ENCODE results near the gene TNFRSF11A.

TNFRSF11A gene

DNA sequence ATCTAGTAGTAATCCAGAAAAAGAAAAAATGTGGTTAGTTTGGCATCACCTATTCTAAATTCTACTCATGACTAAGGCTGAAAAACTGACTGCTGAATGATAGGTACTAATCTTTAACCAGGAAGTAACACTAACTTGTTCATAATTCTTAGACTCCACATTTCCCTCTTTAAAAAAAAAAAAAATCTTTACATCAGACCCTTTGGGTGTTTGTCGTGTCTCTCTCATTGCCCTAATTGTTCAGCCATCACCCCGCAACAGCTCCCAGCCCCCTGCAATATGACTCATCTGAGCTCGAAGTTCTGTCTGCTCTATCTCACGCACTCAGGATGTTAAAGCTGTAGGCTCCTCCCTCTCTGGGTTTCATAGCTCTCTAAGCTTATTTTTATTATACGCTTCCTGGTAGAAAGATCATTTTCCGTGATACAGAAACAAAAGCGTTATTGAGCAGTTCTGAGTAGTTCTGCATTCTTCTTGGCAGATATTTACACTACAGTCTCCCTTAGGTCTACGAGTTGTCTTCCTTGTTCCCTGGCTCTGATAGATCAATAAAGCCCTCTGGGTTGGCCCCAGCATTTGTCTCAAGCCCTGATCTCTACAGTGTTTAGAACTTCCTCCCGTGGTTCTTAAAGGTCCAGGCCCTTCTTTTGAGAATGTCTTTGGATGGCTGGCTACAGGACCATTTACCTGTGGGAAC is 95.6 kb downstream of the TNFRSF11A start:
- peak; percentile 27 for DNase-seq

DNA sequence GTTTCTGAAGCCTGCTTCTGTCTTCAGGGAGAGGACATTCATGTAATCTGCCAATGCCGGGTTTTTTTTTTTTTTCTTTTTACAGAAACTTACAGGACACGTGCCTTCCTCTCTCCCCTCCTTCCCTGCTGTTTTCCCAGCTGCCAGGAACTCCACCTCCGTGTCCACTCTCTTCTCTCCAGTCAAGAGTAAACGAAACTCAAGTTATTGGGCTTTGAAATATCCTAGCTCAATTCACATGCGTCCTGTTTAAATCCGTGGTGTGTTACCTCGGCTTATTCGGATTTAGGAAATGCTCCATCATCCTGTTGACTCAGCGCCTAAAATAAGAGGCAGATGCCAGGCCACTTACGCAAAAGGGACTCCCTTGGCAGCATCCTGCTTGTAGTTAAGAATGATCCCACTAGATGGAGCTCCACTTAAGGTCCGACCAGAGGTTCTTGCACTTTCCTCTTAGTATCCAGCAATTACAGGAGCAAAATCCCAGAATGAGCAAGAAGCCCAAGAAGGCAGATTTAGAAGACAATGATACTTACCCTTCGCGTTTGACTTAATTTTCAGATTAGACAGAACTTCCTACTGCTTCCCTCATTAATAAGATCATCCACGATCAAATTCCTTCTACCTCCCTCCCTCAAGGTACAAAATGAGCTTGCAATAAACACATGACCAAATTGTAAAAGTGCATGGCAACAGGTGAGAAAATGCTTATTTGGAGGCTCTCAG is 100.5 kb downstream of the TNFRSF11A start:
- DNase-seq = peak; percentile 3

DNA sequence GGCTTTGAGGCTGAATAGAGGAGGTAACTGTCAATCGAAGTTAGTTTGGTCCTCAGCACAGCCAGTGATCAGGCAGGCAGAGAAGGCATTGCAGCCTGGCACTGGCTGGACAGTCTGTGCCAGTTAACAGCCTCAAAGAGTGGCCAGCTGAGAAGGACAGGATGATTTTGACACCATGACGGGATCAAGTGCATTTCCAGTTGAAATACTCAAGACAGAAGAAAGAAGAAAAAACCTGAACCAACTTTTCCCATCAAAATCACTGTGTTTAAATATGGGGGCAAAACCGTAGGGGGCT is 101.0 kb downstream of the TNFRSF11A start:
- DNase-seq = no peak

DNA sequence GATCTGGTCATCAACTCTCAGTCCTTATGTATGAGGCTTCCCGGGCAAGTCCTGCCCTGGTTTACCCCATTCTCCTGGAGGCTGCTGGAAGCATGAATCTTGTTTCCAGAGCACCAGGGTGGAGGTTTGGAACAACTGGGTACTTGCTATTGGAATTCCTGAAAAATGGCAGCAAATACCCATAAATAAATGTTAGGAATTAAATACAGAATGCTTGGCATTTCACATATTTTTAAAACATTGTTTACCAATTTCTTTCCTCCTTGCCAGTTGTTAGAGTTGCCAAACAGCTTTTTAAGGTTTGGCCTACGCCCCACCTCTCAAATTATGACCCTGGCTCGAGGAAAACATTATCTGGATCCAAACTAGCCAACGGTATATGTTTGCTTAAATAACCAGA is 107.1 kb downstream of the TNFRSF11A start:
- no peak for DNase-seq

DNA sequence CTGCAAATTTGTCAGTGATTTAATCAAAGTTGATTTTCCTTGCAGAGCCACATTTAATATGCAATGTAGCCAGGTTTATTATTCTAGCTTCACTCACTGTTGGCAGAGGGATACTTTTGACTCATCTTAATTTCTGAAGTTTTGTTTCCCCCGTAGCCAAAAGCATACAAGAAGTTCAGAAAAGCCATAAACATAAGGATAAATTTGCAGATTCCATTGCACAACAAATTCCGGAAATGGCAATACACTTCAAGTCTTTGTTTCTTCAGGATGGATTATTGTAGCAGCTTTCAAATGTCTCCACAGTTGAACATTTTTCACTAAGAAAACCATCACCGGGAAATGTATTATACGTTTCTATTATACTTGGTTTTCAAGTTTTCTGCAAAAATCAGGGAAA is 109.7 kb downstream of the TNFRSF11A start:
- no peak for DNase-seq

DNA sequence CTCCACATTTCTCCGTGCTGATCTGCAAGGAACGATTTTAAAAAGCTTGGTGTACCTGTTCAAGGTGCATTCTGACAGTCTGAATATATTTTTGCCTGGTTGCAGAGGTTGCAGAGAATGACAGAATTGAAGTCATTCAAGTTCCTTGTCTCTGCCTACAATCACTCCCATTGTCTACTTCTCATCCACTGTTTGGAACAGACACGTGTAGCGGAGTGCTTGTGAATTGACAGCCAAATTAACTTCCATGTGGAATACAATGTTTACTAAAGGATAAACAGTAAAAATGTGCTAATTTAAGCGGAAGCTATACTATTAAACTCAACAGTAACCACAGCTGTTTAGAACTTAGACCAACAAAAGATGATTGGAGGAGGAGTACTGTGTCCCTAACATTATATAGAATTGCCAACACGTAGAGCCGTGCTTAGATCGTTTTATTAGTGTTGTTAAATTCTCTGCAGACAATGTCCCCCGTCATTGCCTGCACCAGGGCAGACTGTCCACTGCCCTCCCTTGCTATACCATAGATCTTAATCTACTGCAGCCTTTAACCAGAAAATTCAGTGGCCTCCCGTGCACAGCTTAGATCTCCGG is 110.4 kb downstream of the TNFRSF11A start:
- DNase-seq = no peak

DNA sequence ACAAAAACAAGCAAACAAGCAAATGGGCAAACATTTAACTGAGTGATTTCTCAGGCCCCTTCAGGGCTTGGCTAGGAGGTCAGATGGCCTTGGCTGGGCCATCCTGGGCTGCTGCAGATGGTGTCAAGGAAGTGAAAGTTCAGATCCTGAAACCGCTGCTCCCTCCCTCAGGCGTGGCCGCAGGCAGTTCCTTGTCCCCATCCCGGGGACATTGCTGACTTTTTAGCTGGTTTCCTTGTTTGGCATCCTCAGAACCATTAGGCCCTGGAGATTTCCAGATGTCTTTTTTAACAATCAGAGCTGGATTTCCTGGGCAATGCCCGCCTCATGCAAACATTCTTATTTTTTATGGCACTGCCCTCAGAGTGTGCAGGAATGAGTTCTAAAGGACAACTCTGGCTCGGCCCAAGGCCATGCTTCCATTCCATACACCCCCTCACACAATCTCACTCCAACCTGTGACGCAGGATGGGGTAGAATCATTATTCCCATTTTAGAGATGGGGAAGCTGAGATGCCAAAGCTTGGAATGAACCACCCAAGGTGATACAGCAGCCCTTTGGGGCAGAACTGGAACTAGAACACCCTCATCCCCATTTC is 111.6 kb downstream of the TNFRSF11A start:
- DNase-seq = no peak

DNA sequence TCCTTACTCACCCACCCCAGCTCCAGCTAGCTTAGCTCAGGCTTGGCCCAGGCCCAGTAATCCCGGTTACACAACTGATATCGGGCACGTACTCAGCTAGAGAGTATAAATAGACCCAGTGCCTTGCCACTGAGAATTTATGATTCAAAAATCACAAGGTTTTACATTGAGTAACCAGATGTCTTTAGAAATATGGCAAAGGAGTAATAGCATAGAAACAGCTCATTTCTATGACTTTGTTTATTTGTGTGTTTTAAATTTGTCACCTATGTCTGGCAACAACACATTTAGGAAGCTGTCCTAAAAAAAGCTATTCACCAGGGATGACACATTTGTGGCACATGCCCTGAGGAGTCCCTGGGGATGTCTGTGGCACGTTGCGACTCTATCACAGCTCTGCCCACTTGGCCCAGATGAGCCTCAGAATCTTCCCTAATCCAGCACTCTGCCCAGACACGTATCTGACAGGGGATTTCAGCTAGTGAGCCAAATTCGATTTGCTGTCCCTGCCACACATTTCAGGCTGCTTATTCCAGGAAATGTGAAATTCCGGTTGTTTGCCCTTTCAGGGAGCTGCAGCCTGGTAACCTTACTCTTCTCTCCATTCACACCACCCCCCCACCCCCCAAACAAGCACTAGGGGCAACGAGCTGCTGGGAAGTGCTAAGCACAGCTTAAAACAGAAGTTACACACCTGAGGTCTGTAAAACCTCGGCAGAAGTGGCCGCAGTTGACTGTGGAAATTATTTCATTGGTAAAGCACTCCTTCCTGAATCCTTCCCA is 112.3 kb downstream of the TNFRSF11A start:
- DNase-seq = no peak

DNA sequence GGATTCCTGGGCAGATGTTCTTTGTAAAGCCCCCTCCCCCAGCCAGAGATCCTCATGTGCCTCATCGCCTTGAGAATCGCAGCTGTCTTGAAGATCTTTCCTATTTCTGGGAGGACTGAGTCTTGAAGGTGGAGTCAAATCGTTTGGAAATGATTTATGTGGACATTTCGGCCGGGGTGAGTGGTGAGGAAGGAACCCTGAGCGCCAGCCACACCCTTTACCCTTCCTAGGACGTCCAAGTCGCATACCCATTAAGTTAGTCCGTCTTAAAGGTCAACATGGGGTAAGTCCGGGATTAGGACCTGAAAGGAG is 112.9 kb downstream of the TNFRSF11A start:
- DNase-seq = no peak

DNA sequence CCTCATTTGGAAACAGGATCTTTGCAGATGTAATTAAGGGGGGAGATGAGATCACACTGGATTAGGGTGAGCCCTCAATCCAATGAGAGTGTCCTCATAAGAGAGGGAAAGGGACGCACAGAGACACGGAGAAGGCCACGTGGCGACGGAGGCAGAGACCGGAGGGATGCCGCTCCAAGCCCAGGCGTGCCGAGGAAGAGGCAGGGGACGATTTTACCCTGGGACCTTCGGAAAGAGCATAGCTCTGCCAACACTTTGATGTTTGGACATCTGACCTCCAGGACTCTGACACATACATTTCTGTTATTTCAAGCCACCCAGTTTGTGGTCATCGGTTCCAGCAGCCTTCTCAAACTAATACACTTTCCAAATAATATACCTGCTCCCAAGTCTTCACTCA is 113.3 kb downstream of the TNFRSF11A start:
- DNase-seq = no peak

DNA sequence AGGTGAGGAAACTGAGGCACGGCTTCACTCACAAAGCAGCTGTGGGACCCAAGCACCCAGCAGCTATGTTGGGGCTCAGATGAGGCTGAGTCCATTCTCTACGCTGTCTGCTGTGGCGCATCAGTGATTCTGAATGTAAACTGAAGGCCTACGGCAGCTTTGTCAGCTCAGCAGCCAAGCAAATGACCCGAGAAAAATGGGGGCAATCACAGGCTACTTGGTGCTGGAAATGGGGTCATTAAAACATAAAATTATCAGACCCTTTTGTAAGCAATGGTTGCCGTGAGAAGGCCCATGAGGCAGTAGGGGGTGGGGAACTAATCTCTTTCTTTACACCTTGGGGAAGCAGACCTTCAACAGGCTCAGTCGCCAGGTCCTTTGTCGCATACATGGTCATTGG is 113.8 kb downstream of the TNFRSF11A start:
- no peak for DNase-seq

Measured in effector CD8-positive, alpha-beta T cell (primary cell).